ENCODE measurements around the gene CUX1.
"Not testable (repeated sequence)": the region's sequence is repeated elsewhere in the genome, so short reads cannot be mapped to it uniquely, and the experiment has no call there.

The CUX1 gene

DNA sequence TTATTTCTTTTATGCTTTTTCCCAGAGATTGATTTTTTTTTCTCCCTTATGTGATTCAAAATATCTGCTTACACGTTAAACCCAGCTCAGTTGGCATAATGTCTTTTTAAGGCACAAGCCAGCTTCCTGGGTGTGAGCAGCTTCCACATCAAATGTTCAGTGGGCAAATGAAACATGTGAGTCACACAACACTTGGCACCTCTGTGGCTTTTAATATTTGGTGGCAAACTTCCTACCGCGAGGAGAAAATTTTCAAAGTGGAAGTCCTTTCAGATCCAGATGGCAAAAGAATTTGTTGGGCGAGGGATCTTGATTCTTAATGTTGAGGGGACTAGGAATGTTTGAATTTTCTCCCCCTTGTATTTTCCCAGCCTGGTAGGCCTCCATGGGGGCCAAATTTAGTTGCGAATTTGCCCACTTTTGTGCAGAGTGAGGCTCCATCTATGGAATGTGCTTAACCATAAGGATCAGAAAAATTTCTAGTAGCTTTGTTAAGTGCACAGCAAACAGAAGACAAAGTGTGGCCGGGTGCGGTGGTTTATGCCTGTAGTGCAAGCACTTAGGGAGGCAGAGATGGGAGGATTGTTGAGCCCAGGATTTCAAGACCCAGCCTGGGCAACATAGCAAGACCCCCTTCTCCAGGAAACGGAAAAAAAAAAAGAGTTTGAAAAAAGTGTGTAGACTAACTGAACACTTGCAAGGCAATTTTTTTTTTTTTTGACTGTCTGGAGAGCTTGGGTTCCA lies 31.0 kb downstream of the CUX1 start (continued):
- TF ChIP-seq GFI1B (tag by site-specific recombination; IDR thresholded peaks at IDR 0.05) (no peak), ZBTB20 (tag by site-specific recombination; IDR thresholded peaks at IDR 0.05) (no peak)

DNA sequence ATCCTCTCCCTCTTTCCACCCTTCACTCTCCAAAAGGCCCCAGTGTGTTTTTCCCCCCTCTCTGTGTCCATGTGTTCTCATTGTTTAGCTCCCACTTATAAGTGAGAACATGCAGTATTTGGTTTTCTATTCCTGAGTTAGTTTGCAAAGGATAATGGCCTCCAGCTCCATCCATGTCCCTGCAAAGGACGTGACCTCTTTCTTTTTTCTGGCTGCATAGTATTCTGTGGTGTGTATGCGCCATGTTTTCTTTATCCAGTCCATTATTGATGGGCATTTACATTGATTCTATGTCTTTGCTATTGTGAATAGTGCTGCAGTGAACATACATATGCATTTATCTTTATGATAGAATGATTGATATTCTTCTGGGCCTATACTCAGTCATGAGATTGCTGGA lies 31.9 kb downstream of the CUX1 start:
- H3K4me3 ChIP-seq (ENCODE audit: low read depth, low read length); H3K4me1 ChIP-seq (ENCODE audit: control insufficient read depth, insufficient read depth, low read length); H3K27ac ChIP-seq (ENCODE audit: extremely low read depth, low read depth, low read length); H3K9me3 ChIP-seq (ENCODE audit: control insufficient read depth, insufficient read depth, low read depth, low read length); H3K36me3 ChIP-seq (ENCODE audit: control insufficient read depth in 2 of 2, insufficient read depth in 1 of 2, low read length in 2 of 2): not testable (repeated sequence)
- POLR2A ChIA-PET = interaction anchor here (0.6 kb wide), 1 partner anchor 27 kb away, joined by 4 read pairs; no protein-coding TSS in a partner anchor
- CTCF ChIA-PET = interaction anchor here (0.7 kb wide), 1 partner anchor 228 kb away, joined by 4 read pairs; no protein-coding TSS in a partner anchor
- TF ChIP-seq, protein P1, sequence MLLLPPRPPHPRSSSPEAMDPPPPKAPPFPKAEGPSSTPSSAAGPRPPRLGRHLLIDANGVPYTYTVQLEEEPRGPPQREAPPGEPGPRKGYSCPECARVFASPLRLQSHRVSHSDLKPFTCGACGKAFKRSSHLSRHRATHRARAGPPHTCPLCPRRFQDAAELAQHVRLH (tag by site-specific recombination; IDR thresholded peaks at IDR 0.05) = 0 out of 2 replicates have a peak, but pooled peaks have one; percentile 57
- TF ChIP-seq, protein P2, sequence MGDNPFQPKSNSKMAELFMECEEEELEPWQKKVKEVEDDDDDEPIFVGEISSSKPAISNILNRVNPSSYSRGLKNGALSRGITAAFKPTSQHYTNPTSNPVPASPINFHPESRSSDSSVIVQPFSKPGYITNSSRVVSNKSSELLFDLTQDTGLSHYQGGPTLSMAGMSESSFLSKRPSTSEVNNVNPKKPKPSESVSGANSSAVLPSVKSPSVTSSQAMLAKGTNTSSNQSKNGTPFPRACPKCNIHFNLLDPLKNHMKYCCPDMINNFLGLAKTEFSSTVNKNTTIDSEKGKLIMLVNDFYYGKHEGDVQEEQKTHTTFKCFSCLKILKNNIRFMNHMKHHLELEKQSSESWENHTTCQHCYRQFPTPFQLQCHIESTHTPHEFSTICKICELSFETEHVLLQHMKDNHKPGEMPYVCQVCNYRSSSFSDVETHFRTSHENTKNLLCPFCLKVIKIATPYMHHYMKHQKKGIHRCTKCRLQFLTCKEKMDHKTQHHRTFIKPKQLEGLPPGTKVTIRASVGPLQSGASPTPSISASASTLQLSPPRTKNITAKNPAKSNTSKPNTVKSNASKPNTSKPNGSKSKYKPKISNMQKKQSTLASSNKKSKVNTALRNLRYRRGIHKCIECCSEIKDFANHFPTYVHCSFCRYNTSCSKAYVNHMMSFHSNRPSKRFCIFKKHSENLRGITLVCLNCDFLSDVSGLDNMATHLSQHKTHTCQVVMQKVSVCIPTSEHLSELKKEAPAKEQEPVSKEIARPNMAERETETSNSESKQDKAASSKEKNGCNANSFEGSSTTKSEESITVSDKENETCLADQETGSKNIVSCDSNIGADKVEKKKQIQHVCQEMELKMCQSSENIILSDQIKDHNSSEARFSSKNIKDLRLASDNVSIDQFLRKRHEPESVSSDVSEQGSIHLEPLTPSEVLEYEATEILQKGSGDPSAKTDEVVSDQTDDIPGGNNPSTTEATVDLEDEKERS (tag by site-specific recombination; IDR thresholded peaks at IDR 0.05) = 0 out of 2 replicates have a peak, but pooled peaks have one; percentile 42
- peak; percentile 95 for TF ChIP-seq ZNF146 (tag by site-specific recombination; IDR thresholded peaks at IDR 0.05)

DNA sequence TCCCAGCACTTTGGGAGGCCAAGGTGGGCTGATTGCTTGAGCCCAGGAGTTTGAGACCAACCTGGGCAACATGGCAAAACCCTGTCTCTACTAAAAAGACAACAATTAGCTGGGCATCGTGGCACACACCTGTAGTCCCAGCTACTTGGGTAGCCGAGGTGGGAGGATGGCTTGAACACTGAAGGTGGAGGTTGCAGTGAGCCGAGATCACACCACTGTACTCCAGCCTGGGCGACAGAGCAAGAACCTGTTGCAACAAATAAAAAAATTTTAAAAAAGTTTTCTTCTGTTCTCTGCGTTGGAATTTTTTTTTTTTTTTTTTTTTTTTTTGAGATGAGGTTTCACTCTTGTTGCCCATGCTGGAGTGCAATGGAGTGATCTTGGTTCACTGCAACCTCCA lies 34.9 kb downstream of the CUX1 start:
- H3K4me1 ChIP-seq (ENCODE audit: control insufficient read depth, insufficient read depth, low read length); H3K9me3 ChIP-seq (ENCODE audit: control insufficient read depth, insufficient read depth, low read depth, low read length); POLR2A ChIA-PET; H3K4me3 ChIP-seq (ENCODE audit: low read depth, low read length); H3K27ac ChIP-seq (ENCODE audit: extremely low read depth, low read depth, low read length); H3K36me3 ChIP-seq (ENCODE audit: control insufficient read depth in 2 of 2, insufficient read depth in 1 of 2, low read length in 2 of 2): not testable (repeated sequence)
- TF ChIP-seq SCRT2 (tag by site-specific recombination; IDR thresholded peaks at IDR 0.05) (peak; percentile 57), SCRT1 (tag by site-specific recombination; IDR thresholded peaks at IDR 0.05; ENCODE audit: borderline replicate concordance) (peak; percentile 80; the same call in 1 of the 2 replicates)
- CTCF ChIA-PET = interaction anchor here (0.6 to 0.7 kb wide), 2 partner anchors 58 to 311 kb away, joined by 3 read pairs; no protein-coding TSS in a partner anchor

DNA sequence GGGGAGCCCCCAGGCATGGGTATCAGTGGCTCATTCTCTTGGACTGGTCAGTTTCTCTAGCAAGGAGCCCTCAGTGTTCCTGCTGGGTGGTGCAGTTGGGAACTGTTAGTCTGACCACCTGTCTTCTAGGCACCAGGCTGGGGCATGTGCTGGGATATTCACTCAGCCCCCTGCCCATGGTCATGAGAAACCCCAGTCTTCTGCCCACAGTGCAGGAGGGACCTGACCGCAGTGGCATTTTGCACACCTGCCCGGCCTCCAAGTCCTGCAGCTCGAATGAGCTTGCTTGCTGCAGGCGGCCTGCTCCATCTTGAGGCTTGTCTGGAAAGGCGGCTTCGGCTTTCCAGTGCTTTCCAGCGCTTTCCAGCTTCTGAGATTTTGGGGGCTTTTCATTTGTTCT lies 36.3 kb downstream of the CUX1 start:
- CTCF ChIA-PET = no interaction called here
- POLR2A ChIA-PET = no interaction called here
- TF ChIP-seq, protein P3, sequence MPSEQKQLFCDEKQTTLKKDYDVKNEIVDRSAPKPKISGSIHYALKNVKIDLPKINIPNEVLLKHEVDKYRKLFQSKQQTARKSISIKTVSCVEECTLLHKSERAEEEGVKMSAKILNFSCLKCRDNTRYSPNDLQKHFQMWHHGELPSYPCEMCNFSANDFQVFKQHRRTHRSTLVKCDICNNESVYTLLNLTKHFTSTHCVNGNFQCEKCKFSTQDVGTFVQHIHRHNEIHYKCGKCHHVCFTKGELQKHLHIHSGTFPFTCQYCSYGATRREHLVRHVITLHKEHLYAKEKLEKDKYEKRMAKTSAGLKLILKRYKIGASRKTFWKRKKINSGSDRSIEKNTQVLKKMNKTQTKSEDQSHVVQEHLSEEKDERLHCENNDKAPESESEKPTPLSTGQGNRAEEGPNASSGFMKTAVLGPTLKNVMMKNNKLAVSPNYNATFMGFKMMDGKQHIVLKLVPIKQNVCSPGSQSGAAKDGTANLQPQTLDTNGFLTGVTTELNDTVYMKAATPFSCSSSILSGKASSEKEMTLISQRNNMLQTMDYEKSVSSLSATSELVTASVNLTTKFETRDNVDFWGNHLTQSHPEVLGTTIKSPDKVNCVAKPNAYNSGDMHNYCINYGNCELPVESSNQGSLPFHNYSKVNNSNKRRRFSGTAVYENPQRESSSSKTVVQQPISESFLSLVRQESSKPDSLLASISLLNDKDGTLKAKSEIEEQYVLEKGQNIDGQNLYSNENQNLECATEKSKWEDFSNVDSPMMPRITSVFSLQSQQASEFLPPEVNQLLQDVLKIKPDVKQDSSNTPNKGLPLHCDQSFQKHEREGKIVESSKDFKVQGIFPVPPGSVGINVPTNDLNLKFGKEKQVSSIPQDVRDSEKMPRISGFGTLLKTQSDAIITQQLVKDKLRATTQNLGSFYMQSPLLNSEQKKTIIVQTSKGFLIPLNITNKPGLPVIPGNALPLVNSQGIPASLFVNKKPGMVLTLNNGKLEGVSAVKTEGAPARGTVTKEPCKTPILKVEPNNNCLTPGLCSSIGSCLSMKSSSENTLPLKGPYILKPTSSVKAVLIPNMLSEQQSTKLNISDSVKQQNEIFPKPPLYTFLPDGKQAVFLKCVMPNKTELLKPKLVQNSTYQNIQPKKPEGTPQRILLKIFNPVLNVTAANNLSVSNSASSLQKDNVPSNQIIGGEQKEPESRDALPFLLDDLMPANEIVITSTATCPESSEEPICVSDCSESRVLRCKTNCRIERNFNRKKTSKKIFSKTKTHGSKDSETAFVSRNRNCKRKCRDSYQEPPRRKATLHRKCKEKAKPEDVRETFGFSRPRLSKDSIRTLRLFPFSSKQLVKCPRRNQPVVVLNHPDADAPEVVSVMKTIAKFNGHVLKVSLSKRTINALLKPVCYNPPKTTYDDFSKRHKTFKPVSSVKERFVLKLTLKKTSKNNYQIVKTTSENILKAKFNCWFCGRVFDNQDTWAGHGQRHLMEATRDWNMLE (tag by site-specific recombination; conservative IDR thresholded peaks at IDR 0.05; ENCODE audit: low read depth) = no peak
- TF ChIP-seq, protein P4, sequence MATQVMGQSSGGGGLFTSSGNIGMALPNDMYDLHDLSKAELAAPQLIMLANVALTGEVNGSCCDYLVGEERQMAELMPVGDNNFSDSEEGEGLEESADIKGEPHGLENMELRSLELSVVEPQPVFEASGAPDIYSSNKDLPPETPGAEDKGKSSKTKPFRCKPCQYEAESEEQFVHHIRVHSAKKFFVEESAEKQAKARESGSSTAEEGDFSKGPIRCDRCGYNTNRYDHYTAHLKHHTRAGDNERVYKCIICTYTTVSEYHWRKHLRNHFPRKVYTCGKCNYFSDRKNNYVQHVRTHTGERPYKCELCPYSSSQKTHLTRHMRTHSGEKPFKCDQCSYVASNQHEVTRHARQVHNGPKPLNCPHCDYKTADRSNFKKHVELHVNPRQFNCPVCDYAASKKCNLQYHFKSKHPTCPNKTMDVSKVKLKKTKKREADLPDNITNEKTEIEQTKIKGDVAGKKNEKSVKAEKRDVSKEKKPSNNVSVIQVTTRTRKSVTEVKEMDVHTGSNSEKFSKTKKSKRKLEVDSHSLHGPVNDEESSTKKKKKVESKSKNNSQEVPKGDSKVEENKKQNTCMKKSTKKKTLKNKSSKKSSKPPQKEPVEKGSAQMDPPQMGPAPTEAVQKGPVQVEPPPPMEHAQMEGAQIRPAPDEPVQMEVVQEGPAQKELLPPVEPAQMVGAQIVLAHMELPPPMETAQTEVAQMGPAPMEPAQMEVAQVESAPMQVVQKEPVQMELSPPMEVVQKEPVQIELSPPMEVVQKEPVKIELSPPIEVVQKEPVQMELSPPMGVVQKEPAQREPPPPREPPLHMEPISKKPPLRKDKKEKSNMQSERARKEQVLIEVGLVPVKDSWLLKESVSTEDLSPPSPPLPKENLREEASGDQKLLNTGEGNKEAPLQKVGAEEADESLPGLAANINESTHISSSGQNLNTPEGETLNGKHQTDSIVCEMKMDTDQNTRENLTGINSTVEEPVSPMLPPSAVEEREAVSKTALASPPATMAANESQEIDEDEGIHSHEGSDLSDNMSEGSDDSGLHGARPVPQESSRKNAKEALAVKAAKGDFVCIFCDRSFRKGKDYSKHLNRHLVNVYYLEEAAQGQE (tag by site-specific recombination; IDR thresholded peaks at IDR 0.05) = 0 out of 2 replicates have a peak, but pooled peaks have one; percentile 39
- TF ChIP-seq ZNF223 (tag by site-specific recombination; IDR thresholded peaks at IDR 0.05) (no peak), ZNF747 (tag by site-specific recombination; IDR thresholded peaks at IDR 0.05) (no peak)
- Histone ChIP-seq H3K27ac (ENCODE audit: extremely low read depth, low read depth, low read length) (no peak overlapping the region), H3K36me3 (ENCODE audit: control insufficient read depth in 2 of 2, insufficient read depth in 1 of 2, low read length in 2 of 2) (no peaks in the 10 kb centered on the region), H3K4me3 (ENCODE audit: low read depth, low read length) (no peak overlapping the region), H3K9me3 (ENCODE audit: control insufficient read depth, insufficient read depth, low read depth, low read length) (no peaks in the 10 kb centered on the region), H3K4me1 (ENCODE audit: control insufficient read depth, insufficient read depth, low read length) (peaks cover 2% of the 10 kb centered on the region; the same call in 1 of the 2 replicates)
